Measurements from ENCODE around the gene LLGL2. TPM values are rescaled to one million over a fixed set of nuclear protein-coding genes. Genes with fewer than 3 reads are reported as not detected.
A peak's percentile ranks its signal among the peaks of the same experiment; 100 is the strongest.

Gene LLGL2
- polyA plus RNA-seq, 1 donor (not counting 4 experiments of a cell fraction or from before 2014, with no cell fraction given) = 13.8 TPM

GRCh38 chr17:75548813-75549212, 23.3 kb downstream of the LLGL2 start:
- H3K4me3 ChIP-seq (ENCODE audit: control insufficient read depth in 2 of 3, extremely low read depth in 1 of 3, insufficient read depth in 2 of 3, low read depth in 1 of 3, low read length in 3 of 3) = no peak overlapping the region
- no peak for FAIRE-seq
- no peak for TF ChIP-seq CTCF (optimal IDR thresholded peaks at IDR 0.05 in 1 of 3, IDR thresholded peaks at IDR 0.05 in 1 of 3, conservative IDR thresholded peaks at IDR 0.05 in 1 of 3; ENCODE audit: extremely low read depth in 1 of 3, insufficient read depth in 2 of 3, low read length in 3 of 3)
- no peak for TF ChIP-seq EZH2 (IDR thresholded peaks at IDR 0.05; ENCODE audit: low read length)
- dilution Hi-C loops (cut with MboI; ENCODE audit: extremely low pct_ligation_motif_present, low sequenced_read_pairs) = no loop called here
- H3K27me3 ChIP-seq (ENCODE audit: control insufficient read depth, extremely low read depth, insufficient read depth, low read length) = no peaks in the 10 kb centered on the region
- H3K9me1 ChIP-seq (ENCODE audit: control insufficient read depth, extremely low read depth, insufficient read depth, low read length) = no peaks in the 10 kb centered on the region
- H3K4me2 ChIP-seq (ENCODE audit: control insufficient read depth, extremely low read depth, insufficient read depth, low read depth, low read length) = peak overlapping the region; percentile 10
- no peak overlapping the region for H2AFZ ChIP-seq (ENCODE audit: control insufficient read depth, low read length)
- H3K9ac ChIP-seq (ENCODE audit: control insufficient read depth, extremely low read depth, insufficient read depth, low read length) = peak overlapping the region; percentile 15
- H3K36me3 ChIP-seq (ENCODE audit: control insufficient read depth in 2 of 2, extremely low read depth in 1 of 2, insufficient read depth in 2 of 2, low read length in 2 of 2) = peaks cover 0 to 2% of the 10 kb centered on the region in 2 experiments
- H3K4me1 ChIP-seq (ENCODE audit: control insufficient read depth, extremely low read depth, insufficient read depth, low read length) = peaks cover 16% of the 10 kb centered on the region
- H3K27ac ChIP-seq (ENCODE audit: control insufficient read depth, insufficient read depth, low read length) = no peak overlapping the region
- H3K79me2 ChIP-seq (ENCODE audit: control insufficient read depth, insufficient read depth, low read length) = no peaks in the 10 kb centered on the region
- H4K20me1 ChIP-seq (ENCODE audit: control insufficient read depth, extremely low read depth, insufficient read depth, low read length) = no peaks in the 10 kb centered on the region
- no peak for DNase-seq (ENCODE audit: low read depth, low spot score)
- H3K9me3 ChIP-seq (ENCODE audit: control insufficient read depth, low read depth, low read length) = no peaks in the 10 kb centered on the region

GRCh38 chr17:75549246-75550138, 24.0 kb downstream of the LLGL2 start:
- no peak for DNase-seq (ENCODE audit: low read depth, low spot score)
- Histone ChIP-seq H3K36me3 (ENCODE audit: control insufficient read depth in 2 of 2, extremely low read depth in 1 of 2, insufficient read depth in 2 of 2, low read length in 2 of 2) (peaks cover 0 to 2% of the 10 kb centered on the region in 2 experiments), H3K27me3 (ENCODE audit: control insufficient read depth, extremely low read depth, insufficient read depth, low read length) (no peaks in the 10 kb centered on the region), H3K27ac (ENCODE audit: control insufficient read depth, insufficient read depth, low read length) (peak overlapping the region; percentile 26), H3K9me3 (ENCODE audit: control insufficient read depth, low read depth, low read length) (no peaks in the 10 kb centered on the region), H2AFZ (ENCODE audit: control insufficient read depth, low read length) (peak overlapping the region; percentile 70), H4K20me1 (ENCODE audit: control insufficient read depth, extremely low read depth, insufficient read depth, low read length) (no peaks in the 10 kb centered on the region), H3K9me1 (ENCODE audit: control insufficient read depth, extremely low read depth, insufficient read depth, low read length) (no peaks in the 10 kb centered on the region), H3K4me2 (ENCODE audit: control insufficient read depth, extremely low read depth, insufficient read depth, low read depth, low read length) (peak overlapping the region; percentile 62), H3K4me3 (ENCODE audit: control insufficient read depth in 2 of 3, extremely low read depth in 1 of 3, insufficient read depth in 2 of 3, low read depth in 1 of 3, low read length in 3 of 3) (no peak overlapping the region), H3K4me1 (ENCODE audit: control insufficient read depth, extremely low read depth, insufficient read depth, low read length) (peaks cover 16% of the 10 kb centered on the region), H3K9ac (ENCODE audit: control insufficient read depth, extremely low read depth, insufficient read depth, low read length) (peak overlapping the region; percentile 22), H3K79me2 (ENCODE audit: control insufficient read depth, insufficient read depth, low read length) (no peaks in the 10 kb centered on the region)
- no peak for TF ChIP-seq CTCF (optimal IDR thresholded peaks at IDR 0.05 in 1 of 3, IDR thresholded peaks at IDR 0.05 in 1 of 3, conservative IDR thresholded peaks at IDR 0.05 in 1 of 3; ENCODE audit: extremely low read depth in 1 of 3, insufficient read depth in 2 of 3, low read length in 3 of 3)
- TF ChIP-seq EZH2 (IDR thresholded peaks at IDR 0.05; ENCODE audit: low read length) = no peak
- no peak for FAIRE-seq
- dilution Hi-C loops (cut with MboI; ENCODE audit: extremely low pct_ligation_motif_present, low sequenced_read_pairs) = no loop called here

Data from keratinocyte (primary cell).